Sigmoid colon (tissue), 3 donors: ENCODE data around the gene SCAPER.

Experiments
- CTCF ChIP-seq, 4 experiments: fragments of 450-650 bp in 3 of 4; fragments of 200-600 bp in 1 of 4; IDR thresholded peaks; one replicate each; pipeline ENCODE4 v1.5.1; 2016 to 2019; ENCODE audit warnings: antibody characterized with exemption in 4 of 4, mild to moderate bottlenecking in 3 of 4, moderate library complexity in 2 of 4
- POLR2A ChIP-seq, 2 donors: fragments of 450-650 bp; IDR thresholded peaks; one replicate each; pipeline ENCODE4 v1.6.1; 2016; ENCODE audit warnings: antibody characterized with exemption in 2 of 2, mild to moderate bottlenecking in 2 of 2, moderate library complexity in 2 of 2

GRCh38 chr15:76875911-76876310, 29.2 kb downstream of the SCAPER start:
- TF ChIP-seq CTCF (IDR thresholded peaks at IDR 0.05) (no peak), POLR2A (IDR thresholded peaks at IDR 0.05) (no peak)
